WTC11 (cell line): ENCODE measurements around the gene SYNJ2. TPM values are rescaled to one million over a fixed set of nuclear protein-coding genes. Genes with fewer than 3 reads are reported as not detected.

Experiments used
- ATAC-seq: fragments of 200-7000 bp; cut with Tn5 transposase; 2 replicates; pipeline ENCODE4 v1.10.0; 2021; ENCODE audit warnings: mild to moderate bottlenecking, moderate library complexity
- CTCF ChIA-PET: fragments of 300-600 bp; sonication (Branson Sonifier 250); formaldehyde crosslinking; loops from one replicate; lab custom pipeline; 2021; ENCODE audit warnings: antibody characterized with exemption; lab: Charles Lee
- POLR2A ChIA-PET: fragments of 350-600 bp; sonication (Branson Sonifier 250); formaldehyde crosslinking; loops from one replicate; lab custom pipeline; 2021; ENCODE audit warnings: antibody characterized with exemption; lab: Charles Lee
- DNase-seq: peaks from one replicate; pipeline ENCODE4 v3.0.0; 2021; ENCODE audit warnings: low spot score
- H3K27ac Mint-ChIP-seq: 2 replicates; pipeline ENCODE4 v1.8.0; 2021; ENCODE audit warnings: mixed read lengths
- H3K27me3 Mint-ChIP-seq: 2 replicates; pipeline ENCODE4 v1.8.0; 2021; ENCODE audit warnings: low read depth, mild to moderate bottlenecking, moderate library complexity, mixed read lengths
- H3K36me3 Mint-ChIP-seq: 2 replicates; pipeline ENCODE4 v1.8.0; 2021; ENCODE audit warnings: mixed read lengths
- H3K4me1 Mint-ChIP-seq: 2 replicates; pipeline ENCODE4 v1.8.0; 2022; ENCODE audit warnings: mixed read lengths
- H3K4me3 Mint-ChIP-seq: 2 replicates; pipeline ENCODE4 v1.8.0; 2021; ENCODE audit warnings: mild to moderate bottlenecking, moderate library complexity, mixed read lengths
- H3K9me3 Mint-ChIP-seq: 2 replicates; pipeline ENCODE4 v1.8.0; 2021; ENCODE audit warnings: mixed read lengths
- ARID4B ChIP-seq: sonication (generic); formaldehyde crosslinking; IDR thresholded peaks from 2 replicates; pipeline ENCODE4 v1.8.0; 2023; ENCODE audit warnings: missing genetic modification reagents, mild to moderate bottlenecking, borderline replicate concordance
- ATF3 ChIP-seq: sonication (generic); formaldehyde crosslinking; conservative IDR thresholded peaks from 2 replicates; pipeline ENCODE4 v1.8.1; 2022; ENCODE audit warnings: mild to moderate bottlenecking, missing genetic modification reagents
- ATF6 ChIP-seq: sonication (generic); formaldehyde crosslinking; IDR thresholded peaks from 2 replicates; pipeline ENCODE4 v1.8.1; 2023; ENCODE audit warnings: mild to moderate bottlenecking, missing genetic modification reagents
- CDX4 ChIP-seq: fragments of 250-450 bp; sonication (Bioruptor Pico); IDR thresholded peaks from 2 replicates; pipeline ENCODE4 v1.9.0; 2021; ENCODE audit warnings: moderate library complexity, mild to moderate bottlenecking, inconsistent platforms, borderline replicate concordance
- CTCF ChIP-seq: fragments of 200-600 bp; IDR thresholded peaks from 2 replicates; pipeline ENCODE4 v1.8.0; 2022; ENCODE audit warnings: antibody characterized with exemption
- ELF4 ChIP-seq: sonication (generic); formaldehyde crosslinking; IDR thresholded peaks from 2 replicates; pipeline ENCODE4 v1.8.1; 2022; ENCODE audit warnings: low read depth, mild to moderate bottlenecking, moderate library complexity, missing genetic modification reagents
- ERG ChIP-seq: fragments of 250-450 bp; sonication (Bioruptor Pico); IDR thresholded peaks from 2 replicates; pipeline ENCODE4 v1.8.0; 2021; ENCODE audit warnings: mild to moderate bottlenecking
- FOXJ3 ChIP-seq: sonication (generic); formaldehyde crosslinking; IDR thresholded peaks from 2 replicates; pipeline ENCODE4 v1.9.0; 2021; ENCODE audit warnings: missing genetic modification reagents, mild to moderate bottlenecking, borderline replicate concordance
- FOXP4 ChIP-seq: sonication (generic); formaldehyde crosslinking; IDR thresholded peaks from 2 replicates; pipeline ENCODE4 v1.8.0; 2022; ENCODE audit warnings: mild to moderate bottlenecking, missing genetic modification reagents
- GTF2I ChIP-seq: fragments of 250-450 bp; sonication (Bioruptor Pico); conservative IDR thresholded peaks from 2 replicates; pipeline ENCODE4 v1.4.0; 2021; ENCODE audit warnings: mild to moderate bottlenecking
- HMGA2 ChIP-seq: fragments of 250-450 bp; sonication (Bioruptor Pico); IDR thresholded peaks from 2 replicates; pipeline ENCODE4 v1.4.0; 2021; ENCODE audit warnings: mild to moderate bottlenecking, moderate library complexity
- KAT7 ChIP-seq: sonication (generic); formaldehyde crosslinking; IDR thresholded peaks from 2 replicates; pipeline ENCODE4 v1.8.1; 2023; ENCODE audit warnings: missing genetic modification reagents, mild to moderate bottlenecking, borderline replicate concordance
- NFE2L1 ChIP-seq: sonication (generic); formaldehyde crosslinking; IDR thresholded peaks from 2 replicates; pipeline ENCODE4 v1.8.1; 2023; ENCODE audit warnings: missing genetic modification reagents
- NFYB ChIP-seq: sonication (generic); formaldehyde crosslinking; conservative IDR thresholded peaks from 2 replicates; pipeline ENCODE4 v1.8.0; 2022; ENCODE audit warnings: low read depth, missing genetic modification reagents
- SMAD4 ChIP-seq: sonication (generic); formaldehyde crosslinking; IDR thresholded peaks from 2 replicates; pipeline ENCODE4 v1.8.0; 2022; ENCODE audit warnings: mild to moderate bottlenecking, missing genetic modification reagents
- ZBTB21 ChIP-seq: sonication (generic); formaldehyde crosslinking; IDR thresholded peaks from 2 replicates; pipeline ENCODE4 v1.8.1; 2023; ENCODE audit warnings: mild to moderate bottlenecking, missing genetic modification reagents, borderline replicate concordance
- ZMAT4 ChIP-seq: fragments of 250-450 bp; sonication (Bioruptor Pico); IDR thresholded peaks from 2 replicates; pipeline ENCODE4 v1.9.0; 2021; ENCODE audit warnings: mild to moderate bottlenecking
- ZNF138 ChIP-seq: sonication (generic); formaldehyde crosslinking; conservative IDR thresholded peaks from 2 replicates; pipeline ENCODE4 v1.8.1; 2022; ENCODE audit warnings: mild to moderate bottlenecking, moderate library complexity, missing genetic modification reagents
- ZNF396 ChIP-seq: fragments of 250-450 bp; sonication (Bioruptor Pico); IDR thresholded peaks from 2 replicates; pipeline ENCODE4 v1.8.0; 2021; ENCODE audit warnings: mild to moderate bottlenecking, moderate library complexity, borderline replicate concordance
- ZNF416 ChIP-seq: fragments of 250-450 bp; sonication (Bioruptor Pico); IDR thresholded peaks from 2 replicates; pipeline ENCODE4 v1.9.0; 2021; ENCODE audit warnings: mild to moderate bottlenecking, inconsistent platforms
- total RNA-seq: library from RNA; stranded (reverse); gene quantifications from 3 replicates; pipeline ENCODE4 v1.2.3, GENCODE V29; 2021

The SYNJ2 gene
- total RNA-seq, 1 experiment from 2014 or later: 15.3 TPM

- TF ChIP-seq FOXP4 (CRISPR knock-in tag): no peak
- TF ChIP-seq ZNF416 (CRISPR knock-in tag): no peak
These were observed 7.2 kb upstream of the SYNJ2 start (continued) for GRCh38 chr6:157974341-157974894.

GRCh38 chr6:157974967-157975366 is 6.7 kb upstream of the SYNJ2 start:
- H3K36me3 Mint-ChIP-seq: no peaks in the 10 kb centered on the region
- POLR2A ChIA-PET: no interaction called here
- ATAC-seq: no peak

More at GRCh38 chr6:157974967-157975366, 6.7 kb upstream of the SYNJ2 start:
- no peak overlapping the region for H3K4me3 Mint-ChIP-seq
- H3K27me3 Mint-ChIP-seq: peaks cover 21% of the 10 kb centered on the region
- H3K9me3 Mint-ChIP-seq: no peaks in the 10 kb centered on the region
- H3K27ac Mint-ChIP-seq: no peak overlapping the region
- peaks cover 14% of the 10 kb centered on the region for H3K4me1 Mint-ChIP-seq
- TF ChIP-seq ELF4 (CRISPR knock-in tag): no peak
- no peak for TF ChIP-seq ARID4B (CRISPR knock-in tag)
- TF ChIP-seq ZNF416 (CRISPR knock-in tag): no peak
- TF ChIP-seq ZMAT4 (CRISPR knock-in tag): no peak
- TF ChIP-seq FOXJ3: no peak
- no peak for TF ChIP-seq HMGA2 (CRISPR knock-in tag)
- no peak for TF ChIP-seq NFE2L1 (CRISPR knock-in tag)
- TF ChIP-seq ATF6 (CRISPR knock-in tag): no peak
- no peak for TF ChIP-seq CDX4
- no peak for TF ChIP-seq CTCF
- TF ChIP-seq ZNF396 (CRISPR knock-in tag): no peak
- TF ChIP-seq ERG (CRISPR knock-in tag): no peak
- no peak for TF ChIP-seq ATF3
- no peak for TF ChIP-seq GTF2I (CRISPR knock-in tag)
- no peak for TF ChIP-seq KAT7
- no peak for TF ChIP-seq SMAD4 (CRISPR knock-in tag)
- TF ChIP-seq ZBTB21 (CRISPR knock-in tag): no peak
- TF ChIP-seq NFYB (CRISPR knock-in tag): no peak
- no peak for TF ChIP-seq ZNF138 (CRISPR knock-in tag)
- DNase-seq: no peak
- CTCF ChIA-PET: no interaction called here
